Activated T-cell treated with anti-CD3 and anti-CD28 coated beads for 1 hour (primary cell): ENCODE measurements around the gene USP53.
"Not testable (repeated sequence)": the region's sequence is repeated elsewhere in the genome, so short reads cannot be mapped to it uniquely, and the experiment has no call there.

Experiments used
- DNase-seq: peaks from one replicate; pipeline ENCODE4 v3.0.0-alpha.2; 2020; ENCODE audit warnings: low read depth

Gene USP53

DNA sequence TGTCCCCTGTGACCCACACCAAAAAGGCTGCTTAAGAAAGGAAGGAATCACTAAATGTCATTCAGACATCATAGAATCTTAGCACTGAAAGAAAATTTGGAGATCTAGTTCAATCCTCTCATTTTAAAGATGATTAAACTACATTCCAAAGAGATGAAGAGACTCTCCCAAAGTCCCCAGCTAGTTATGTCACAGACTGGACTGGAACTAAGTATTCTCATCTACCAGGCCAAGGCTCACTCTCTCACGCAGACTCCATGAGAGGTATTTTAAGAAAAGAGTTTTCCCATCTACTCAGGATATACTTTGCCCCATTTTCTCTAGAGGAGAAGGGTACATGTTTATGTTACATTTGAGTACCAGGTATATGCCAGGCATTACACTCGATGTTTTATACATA, 102.5 kb downstream of the USP53 start:
- no peak for DNase-seq

GRCh38 chr4:119317990-119318389, 105.5 kb downstream of the USP53 start:
- no peak for DNase-seq

- DNase-seq = no peak
Measured at GRCh38 chr4:119321921-119322687, 109.6 kb downstream of the USP53 start, which contains the start of gene FABP2. Gene FABP2 (minus strand): TSS chr4:119322138. CDS start chr4:119322102, 36 bp downstream.

GRCh38 chr4:119328695-119329094, 116.2 kb downstream of the USP53 start:
- DNase-seq = no peak

- no peak for DNase-seq
Measured at GRCh38 chr4:119329835-119330620, 117.5 kb downstream of the USP53 start.

DNA sequence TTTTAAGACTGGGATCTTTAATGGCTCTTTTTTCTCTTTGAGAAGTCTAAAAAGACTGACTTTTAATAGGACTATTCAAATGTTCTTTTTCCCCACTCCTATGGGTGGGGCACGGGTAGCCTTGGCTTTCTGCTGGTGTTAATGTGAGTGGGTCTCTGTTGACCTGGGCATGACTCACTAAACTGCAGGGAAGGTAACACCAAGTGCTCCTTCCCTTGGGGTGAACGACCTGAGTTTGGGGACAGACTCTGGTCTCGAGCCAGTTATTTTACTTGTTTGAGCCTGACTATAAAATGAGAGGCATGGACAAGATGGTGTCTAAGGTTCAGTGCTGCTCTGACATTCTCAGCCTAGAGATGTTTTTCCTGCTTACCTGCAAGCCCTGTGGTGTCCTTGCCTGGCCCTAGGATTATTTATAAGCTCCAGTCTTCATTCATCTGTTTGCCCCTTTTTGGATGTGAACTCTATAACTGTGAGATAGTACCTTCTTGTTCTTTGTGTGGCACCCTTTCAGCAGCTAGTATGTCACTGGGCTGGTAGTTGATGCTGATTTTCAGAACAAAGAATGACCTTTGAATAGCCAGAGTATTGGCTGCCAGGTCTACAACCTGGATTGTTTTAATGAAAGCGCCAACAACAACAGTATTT, 123.9 kb downstream of the USP53 start:
- DNase-seq = not testable (repeated sequence)

DNA sequence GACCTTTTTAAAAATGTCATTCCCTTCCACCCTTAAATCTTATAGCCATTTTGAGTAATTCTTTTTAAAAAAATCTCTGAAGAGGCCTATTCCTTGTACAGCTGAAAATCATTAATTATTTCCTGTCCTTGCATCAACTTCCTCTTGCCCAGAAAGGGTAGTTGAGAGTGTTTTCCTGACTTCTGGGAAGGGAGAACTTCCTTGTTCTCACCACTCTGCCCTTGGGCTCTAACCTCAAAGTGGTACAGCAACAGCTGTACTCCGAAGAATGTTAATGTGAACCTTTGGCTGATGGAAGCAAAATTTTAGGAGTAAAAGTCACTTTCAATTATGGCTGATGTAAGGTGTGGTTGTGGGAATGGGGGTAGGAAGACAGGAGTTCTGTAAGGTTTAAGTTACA, 124.5 kb downstream of the USP53 start:
- no peak for DNase-seq

DNA sequence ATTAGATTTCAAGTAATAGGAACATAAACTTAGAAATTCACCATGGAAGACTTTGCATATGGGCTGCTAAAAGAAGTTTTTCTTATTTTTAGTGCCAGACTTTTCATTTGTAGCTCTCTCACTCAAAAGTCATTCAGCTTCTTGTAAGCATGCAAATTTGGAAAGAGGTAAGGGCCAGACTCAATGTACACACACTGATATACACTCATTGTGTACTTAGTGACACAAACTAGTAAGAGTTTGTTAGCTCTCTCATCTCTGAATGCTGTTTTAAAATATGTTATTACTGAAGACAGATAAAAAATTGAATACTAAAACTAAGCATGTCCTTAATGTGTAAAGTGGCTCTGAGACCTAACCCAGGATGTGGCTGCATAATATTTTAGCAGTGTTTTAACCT, 127.4 kb downstream of the USP53 start:
- not testable (repeated sequence) for DNase-seq

GRCh38 chr4:119343293-119343692, 130.8 kb downstream of the USP53 start:
- DNase-seq = not testable (repeated sequence)
